ENCODE data around the gene TNP2. TPM values are rescaled to one million over a fixed set of nuclear protein-coding genes. Genes with fewer than 3 reads are reported as not detected.
A peak's percentile ranks its signal among the peaks of the same experiment; 100 is the strongest.

The TNP2 gene
- total and polyA plus RNA-seq, 12 donors, result not detected

GRCh38 chr16:11251525-11252481 is 17.3 kb downstream of the TNP2 start:
- Histone ChIP-seq H3K9me3 (no peaks in the 10 kb centered on the region), H3K27ac (peak overlapping the region in 1 of 10 donors; percentile 100), H3K4me1 (peaks cover 7 to 40% (median 14%) of the 10 kb centered on the region in 9 donors), H3K36me3 (peaks cover 0 to 37% (median 0%) of the 10 kb centered on the region in 9 donors), H3K27me3 (no peaks in the 10 kb centered on the region), H3K4me3 (peak overlapping the region in 1 of 10 donors; percentile 93)
- 85 to 86% methylated on average over 18 of the region's 18 CpGs for WGBS, 2 donors
- ATAC-seq, result no peak
- intact Hi-C loops (cut with DNase I), result loop anchor here in 3 of 10 donors (10.0 kb wide), 2 partner anchors 117 to 147 kb away; no protein-coding TSS in a partner anchor
- TF ChIP-seq, protein P1, sequence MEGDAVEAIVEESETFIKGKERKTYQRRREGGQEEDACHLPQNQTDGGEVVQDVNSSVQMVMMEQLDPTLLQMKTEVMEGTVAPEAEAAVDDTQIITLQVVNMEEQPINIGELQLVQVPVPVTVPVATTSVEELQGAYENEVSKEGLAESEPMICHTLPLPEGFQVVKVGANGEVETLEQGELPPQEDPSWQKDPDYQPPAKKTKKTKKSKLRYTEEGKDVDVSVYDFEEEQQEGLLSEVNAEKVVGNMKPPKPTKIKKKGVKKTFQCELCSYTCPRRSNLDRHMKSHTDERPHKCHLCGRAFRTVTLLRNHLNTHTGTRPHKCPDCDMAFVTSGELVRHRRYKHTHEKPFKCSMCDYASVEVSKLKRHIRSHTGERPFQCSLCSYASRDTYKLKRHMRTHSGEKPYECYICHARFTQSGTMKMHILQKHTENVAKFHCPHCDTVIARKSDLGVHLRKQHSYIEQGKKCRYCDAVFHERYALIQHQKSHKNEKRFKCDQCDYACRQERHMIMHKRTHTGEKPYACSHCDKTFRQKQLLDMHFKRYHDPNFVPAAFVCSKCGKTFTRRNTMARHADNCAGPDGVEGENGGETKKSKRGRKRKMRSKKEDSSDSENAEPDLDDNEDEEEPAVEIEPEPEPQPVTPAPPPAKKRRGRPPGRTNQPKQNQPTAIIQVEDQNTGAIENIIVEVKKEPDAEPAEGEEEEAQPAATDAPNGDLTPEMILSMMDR (IDR thresholded peaks at IDR 0.05), result no peak
- no peak for DNase-seq

DNA sequence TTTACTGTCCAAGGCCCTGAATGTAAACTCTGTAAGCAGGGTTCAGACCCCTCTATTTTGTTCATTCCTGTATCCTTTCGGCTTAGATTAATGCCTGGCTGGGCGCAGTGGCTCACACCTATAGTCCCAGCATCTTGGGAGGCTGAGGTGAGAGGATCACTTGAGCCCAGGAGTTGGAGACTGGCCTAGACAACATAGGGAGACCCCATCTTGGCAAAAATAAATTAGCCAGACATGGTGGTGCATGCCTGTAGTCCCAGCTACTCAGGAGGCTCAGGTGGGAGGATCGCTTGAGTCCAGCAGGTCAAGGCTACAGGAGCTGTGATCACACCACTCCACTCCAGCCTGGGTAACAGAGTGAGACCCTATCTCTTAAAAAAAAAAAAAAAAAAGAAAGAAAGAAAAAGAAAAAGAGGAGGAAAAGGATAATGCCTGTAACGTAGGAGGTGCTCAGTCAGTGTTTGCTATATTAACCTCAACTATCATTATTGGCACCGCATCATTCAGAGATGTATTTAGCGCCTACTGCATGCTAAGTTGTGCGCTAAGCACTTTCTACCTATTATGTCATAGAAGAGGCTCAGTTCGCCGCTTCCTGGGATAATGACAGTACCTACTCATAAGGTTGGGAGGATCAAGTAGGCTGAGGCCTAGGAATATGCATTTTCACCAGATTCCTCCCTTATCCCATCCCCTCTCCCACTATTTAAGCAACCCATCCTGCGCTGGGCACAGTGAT is 18.2 kb downstream of the TNP2 start:
- Histone ChIP-seq H3K27ac (peak overlapping the region in 1 of 10 donors; percentile 50), H3K36me3 (peaks cover 0 to 37% (median 0%) of the 10 kb centered on the region in 9 donors), H3K27me3 (no peaks in the 10 kb centered on the region), H3K4me3 (no peak overlapping the region), H3K4me1 (peaks cover 5 to 41% (median 12%) of the 10 kb centered on the region in 9 donors), H3K9me3 (no peaks in the 10 kb centered on the region)
- intact Hi-C loops (cut with DNase I), result loop anchor here in 3 of 10 donors (10.0 kb wide), 2 partner anchors 116 to 146 kb away; no protein-coding TSS in a partner anchor
- WGBS, 2 donors, result 97% methylated on average over 10 of the region's 10 CpGs
- ATAC-seq (no peak), DNase-seq (no peak)
- TF ChIP-seq, protein P1 (IDR thresholded peaks at IDR 0.05), result no peak

GRCh38 chr16:11250091-11250785 is 18.9 kb downstream of the TNP2 start:
- no peaks in the 10 kb centered on the region for H3K9me3 ChIP-seq

More at GRCh38 chr16:11250091-11250785, 18.9 kb downstream of the TNP2 start:
- intact Hi-C loops (cut with DNase I), result loop anchor here in 3 of 10 donors (10.0 kb wide), 2 partner anchors 115 to 145 kb away; no protein-coding TSS in a partner anchor
- 76 to 81% methylated on average over 16 of the region's 16 CpGs for WGBS, 2 donors
- TF ChIP-seq, protein P1 (IDR thresholded peaks at IDR 0.05), result no peak
- Histone ChIP-seq H3K4me1 (peaks cover 5 to 43% (median 12%) of the 10 kb centered on the region in 9 donors), H3K27ac (no peak overlapping the region), H3K27me3 (no peaks in the 10 kb centered on the region), H3K4me3 (no peak overlapping the region), H3K36me3 (peaks cover 0 to 35% (median 0%) of the 10 kb centered on the region in 9 donors)
- DNase-seq (no peak), ATAC-seq (no peak)

Measured in heart right ventricle (tissue), 16 donors.